SK-N-SH (cell line): ENCODE measurements around the gene SYNM.

Source experiments
- CTCF ChIP-seq: fragments of 200-600 bp; sonication (generic); IDR thresholded peaks from 2 replicates; pipeline ENCODE4 v1.6.1; 2017; ENCODE audit warnings: antibody characterized with exemption, mild to moderate bottlenecking, moderate library complexity
- ELF1 ChIP-seq: IDR thresholded peaks from 2 replicates; pipeline ENCODE4 v1.4.0; 2012
- JUND ChIP-seq: IDR thresholded peaks from 2 replicates; pipeline ENCODE4 v1.4.0; 2012
- POLR2AphosphoS5 ChIP-seq: IDR thresholded peaks from 2 replicates; pipeline ENCODE4 v1.6.1; 2012; ENCODE audit warnings: low read depth, low read length
- RAD21 ChIP-seq: IDR thresholded peaks from 2 replicates; pipeline ENCODE4 v1.6.1; 2012; ENCODE audit warnings: mild to moderate bottlenecking, low read length
- REST ChIP-seq: IDR thresholded peaks from 2 replicates; pipeline ENCODE4 v1.6.1; 2012; ENCODE audit warnings: mild to moderate bottlenecking, low read depth, low read length, moderate library complexity
- RFX5 ChIP-seq: IDR thresholded peaks from 2 replicates; pipeline ENCODE4 v1.6.1; 2012; ENCODE audit warnings: mild to moderate bottlenecking, improper control_type of control experiment, low read length
- RXRA ChIP-seq: IDR thresholded peaks from 2 replicates; pipeline ENCODE4 v1.4.0; 2012; ENCODE audit warnings: low read depth, mild to moderate bottlenecking, borderline replicate concordance
- YY1 ChIP-seq: IDR thresholded peaks from 2 replicates; pipeline ENCODE4 v1.4.0; 2012; ENCODE audit warnings: low read depth, mild to moderate bottlenecking

- TF ChIP-seq RFX5 (no peak), ELF1 (no peak), CTCF (no peak), POLR2AphosphoS5 (no peak), YY1 (no peak), REST (peak; percentile 86), RAD21 (no peak), JUND (no peak), RXRA (no peak)
Measured at GRCh38 chr15:99057020-99057419, 47.9 kb upstream of the SYNM start.
